Lower lobe of right lung (tissue), 2 donors: Measurements from ENCODE around the gene SLC7A4. TPM values are rescaled to one million over a fixed set of nuclear protein-coding genes. Genes with fewer than 3 reads are reported as not detected.

Experiments used
- ATAC-seq, 2 donors: fragments of 200-7000 bp; cut with Tn5 transposase; one replicate each; pipeline ENCODE4 v1.9.1; 2020 to 2022; ENCODE audit warnings: mild to moderate bottlenecking in 2 of 2, moderate library complexity in 2 of 2
- DNase-seq: peaks from one replicate; pipeline ENCODE4 v3.0.0-alpha.2; 2020
- H3K27ac ChIP-seq: fragments of 200-600 bp; one replicate; pipeline ENCODE4 v1.8.0; 2022
- H3K27me3 ChIP-seq: fragments of 200-600 bp; one replicate; pipeline ENCODE4 v1.8.0; 2022; ENCODE audit warnings: low read depth
- H3K36me3 ChIP-seq: fragments of 200-600 bp; one replicate; pipeline ENCODE4 v1.8.0; 2022; ENCODE audit warnings: mild to moderate bottlenecking
- H3K4me1 ChIP-seq: fragments of 200-600 bp; one replicate; pipeline ENCODE4 v1.8.0; 2022
- H3K4me3 ChIP-seq: fragments of 200-600 bp; one replicate; pipeline ENCODE4 v1.8.0; 2022; ENCODE audit warnings: mild to moderate bottlenecking
- H3K9me3 ChIP-seq: fragments of 200-600 bp; one replicate; pipeline ENCODE4 v1.8.0; 2022
- CTCF ChIP-seq: fragments of 200-600 bp; IDR thresholded peaks from one replicate; pipeline ENCODE4 v1.8.0; 2022; ENCODE audit warnings: antibody characterized with exemption, mild to moderate bottlenecking
- intact Hi-C: fragments of 100-400 bp; cut with DNase I; formaldehyde crosslinking; loops from one replicate; pipeline ENCODE4 v1.11.0; 2022
- microRNA-seq: library from miRNA; unstranded; fragments of <30 nt; microRNA quantifications from one replicate; pipeline ENCODE4 v1.2.0, GENCODE V29; 2020; ENCODE audit warnings: borderline number of aligned reads
- total RNA-seq: library from RNA; stranded (reverse); fragmentation: NEBNext Ultra II Directional; extraction: Animal tissue kit (Norgen Biotek cat#: 25700); gene quantifications from one replicate; pipeline ENCODE4 v1.2.1, GENCODE V29; 2021
- donor health status: DM: no; HTN: yes; CAD: no; lungs with severe emphysema.

SLC7A4 gene
- total RNA-seq, 1 donor from 2014 or later: 0.47 TPM

GRCh38 chr22:20980523-20980922, 51.8 kb downstream of the SLC7A4 start:
- H3K36me3 ChIP-seq: peaks cover 6% of the 10 kb centered on the region
- H3K4me3 ChIP-seq: no peak overlapping the region
- H3K9me3 ChIP-seq: peaks cover 4% of the 10 kb centered on the region
- no peak for TF ChIP-seq CTCF
- ATAC-seq (no peak), DNase-seq (no peak)
- no peak overlapping the region for H3K27ac ChIP-seq
- H3K4me1 ChIP-seq: peaks cover 33% of the 10 kb centered on the region
- H3K27me3 ChIP-seq: no peaks in the 10 kb centered on the region
- intact Hi-C loops: no loop called here

GRCh38 chr22:20979940-20980453, 52.4 kb downstream of the SLC7A4 start:
- intact Hi-C loops: no loop called here
- no peak overlapping the region for H3K27ac ChIP-seq
- no peak for ATAC-seq

GRCh38 chr22:20979243-20979809, 53.0 kb downstream of the SLC7A4 start:
- ATAC-seq (peak; percentile 77 to 84), DNase-seq (peak; percentile 92)
- Histone ChIP-seq H3K9me3 (peaks cover 4% of the 10 kb centered on the region), H3K36me3 (peaks cover 3% of the 10 kb centered on the region), H3K27ac (no peak overlapping the region), H3K4me3 (peak overlapping the region; percentile 43), H3K4me1 (peaks cover 33% of the 10 kb centered on the region), H3K27me3 (no peaks in the 10 kb centered on the region)
- TF ChIP-seq CTCF: no peak
- intact Hi-C loops: no loop called here

More at GRCh38 chr22:20979940-20980453, 52.4 kb downstream of the SLC7A4 start:
- Histone ChIP-seq H3K27me3 (no peaks in the 10 kb centered on the region), H3K4me3 (peak overlapping the region; percentile 43), H3K36me3 (peaks cover 3% of the 10 kb centered on the region), H3K4me1 (peaks cover 33% of the 10 kb centered on the region), H3K9me3 (peaks cover 4% of the 10 kb centered on the region)
- no peak for DNase-seq
- no peak for TF ChIP-seq CTCF

Small RNAs within 50 kb of the gene (microRNA-seq; reads per million reads assigned to microRNA genes)
- not detected for gene MIR649

Other genes with a start within 250 kb of the SLC7A4 start
- 109 TPM for gene PI4KA, start 173.8 kb downstream of the SLC7A4 start, total RNA-seq
- 22.5 TPM for gene SNAP29, start 173.6 kb downstream of the SLC7A4 start, total RNA-seq
- gene CRKL, start 115.2 kb downstream of the SLC7A4 start, total RNA-seq: 53.5 TPM
- gene AIFM3, start 65.3 kb downstream of the SLC7A4 start, total RNA-seq: 12.3 TPM
- 51.6 TPM for gene LZTR1, start 50.3 kb downstream of the SLC7A4 start, total RNA-seq
- gene THAP7, start 30.4 kb downstream of the SLC7A4 start, total RNA-seq: 24.3 TPM
- 2.1 TPM for gene P2RX6, start 17.4 kb downstream of the SLC7A4 start, total RNA-seq
- gene LRRC74B, start 13.4 kb upstream of the SLC7A4 start, total RNA-seq: 3.6 TPM